GM23338 (cell line): ENCODE data around the gene CCZ1B. TPM values are rescaled to one million over a fixed set of nuclear protein-coding genes. Genes with fewer than 3 reads are reported as not detected.
"Not testable (repeated sequence)": the region's sequence is repeated elsewhere in the genome, so short reads cannot be mapped to it uniquely, and the experiment has no call there.

Experiments used
- ATAC-seq: fragments of 200-7000 bp; cut with Tn5 transposase; 3 replicates; pipeline ENCODE4 v1.9.1; 2020
- DNase-seq: peaks from one replicate; pipeline ENCODE4 v3.0.0-alpha.2; 2015; ENCODE audit warnings: low spot score
- H2AFZ ChIP-seq: fragments of 200-600 bp; sonication (generic); 2 replicates; pipeline ENCODE4 v1.8.0; 2016; ENCODE audit warnings: antibody characterized with exemption, mild to moderate bottlenecking, moderate library complexity
- H3F3A ChIP-seq: fragments of 200-600 bp; sonication (generic); replicated peaks from 2 replicates; pipeline ENCODE4 v1.8.0; 2017; ENCODE audit warnings: antibody characterized with exemption, mixed run types, low read depth
- H3K27ac ChIP-seq: fragments of 200-600 bp; sonication (generic); 2 replicates; pipeline ENCODE4 v1.6.1; 2016; ENCODE audit warnings: low read depth
- H3K27me3 ChIP-seq: fragments of 200-600 bp; sonication (generic); 2 replicates; pipeline ENCODE4 v1.8.0; 2016; ENCODE audit warnings: mild to moderate bottlenecking, mixed run types, moderate library complexity; ENCODE audit not compliant: insufficient read depth
- H3K36me3 ChIP-seq: fragments of 200-600 bp; sonication (generic); 2 replicates; pipeline ENCODE4 v1.8.0; 2016; ENCODE audit warnings: mild to moderate bottlenecking; ENCODE audit not compliant: insufficient read depth
- H3K4me1 ChIP-seq: fragments of 200-600 bp; sonication (generic); 2 replicates; pipeline ENCODE4 v1.8.0; 2016; ENCODE audit warnings: mild to moderate bottlenecking, moderate library complexity; ENCODE audit not compliant: insufficient read depth
- H3K4me2 ChIP-seq: fragments of 200-600 bp; sonication (generic); 2 replicates; pipeline ENCODE4 v1.7.1; 2017; ENCODE audit warnings: mixed run types
- H3K4me3 ChIP-seq: fragments of 200-600 bp; sonication (generic); 2 replicates; pipeline ENCODE4 v1.6.1; 2016; ENCODE audit warnings: mixed run types
- H3K79me2 ChIP-seq: fragments of 200-600 bp; sonication (generic); replicated peaks from 2 replicates; pipeline ENCODE4 v1.8.0; 2017; ENCODE audit warnings: mild to moderate bottlenecking; ENCODE audit not compliant: insufficient read depth
- H3K9me2 ChIP-seq: fragments of 200-600 bp; sonication (generic); 2 replicates; pipeline ENCODE4 v1.8.0; 2017; ENCODE audit not compliant: insufficient read depth
- H4K20me1 ChIP-seq: fragments of 200-600 bp; sonication (generic); replicated peaks from 2 replicates; pipeline ENCODE4 v1.8.0; 2017; ENCODE audit warnings: mild to moderate bottlenecking; ENCODE audit not compliant: insufficient read depth
- H3K27ac Mint-ChIP-seq: 2 replicates; pipeline ENCODE4 v1.8.0; 2020; ENCODE audit warnings: inconsistent platforms, mild to moderate bottlenecking, moderate library complexity, mixed read lengths
- H3K27me3 Mint-ChIP-seq: 3 replicates; pipeline ENCODE4 v1.8.0; 2022; ENCODE audit warnings: low read depth, mild to moderate bottlenecking, moderate library complexity, mixed read lengths, inconsistent platforms; ENCODE audit not compliant: insufficient read depth, poor library complexity
- H3K36me3 Mint-ChIP-seq: 3 replicates; pipeline ENCODE4 v1.8.0; 2021; ENCODE audit warnings: low read depth, mild to moderate bottlenecking, inconsistent platforms, moderate library complexity, mixed read lengths
- H3K4me1 Mint-ChIP-seq: 3 replicates; pipeline ENCODE4 v1.8.0; 2020; ENCODE audit warnings: mild to moderate bottlenecking, inconsistent platforms, mixed read lengths
- H3K4me3 Mint-ChIP-seq: 3 replicates; pipeline ENCODE4 v1.8.0; 2021; ENCODE audit warnings: moderate library complexity, mild to moderate bottlenecking, inconsistent platforms, mixed read lengths
- H3K9me3 Mint-ChIP-seq: 3 replicates; pipeline ENCODE4 v1.8.0; 2020; ENCODE audit warnings: moderate library complexity, mild to moderate bottlenecking, inconsistent platforms, mixed read lengths
- CTCF ChIP-seq, 2 experiments: fragments of 200-600 bp in 1 of 2; sonication (generic) in 1 of 2; conservative IDR thresholded peaks; 2 replicates each; pipeline versions ENCODE4 v1.5.1 to v1.6.1; 2016 to 2017; ENCODE audit warnings: antibody characterized with exemption in 2 of 2, low read depth in 2 of 2, mild to moderate bottlenecking in 2 of 2, moderate library complexity in 1 of 2
- polyA plus RNA-seq: library from polyadenylated mRNA; unstranded; fragments of >200 nt; fragmentation: Nextera tagmentation; extraction: Ambion mirVana; gene quantifications from 2 replicates; pipeline ENCODE4 v1.2.1, GENCODE V29; 2016
- total RNA-seq: library from RNA; depleted of rRNA; stranded (reverse); fragments of >200 nt; shearing (Covaris generic); gene quantifications from 2 replicates; pipeline ENCODE4 v1.2.3, GENCODE V29; 2014

The CCZ1B gene
- total and polyA plus RNA-seq, 2 experiments from 2014 or later = 60.1 to 62.0 TPM

- not testable (repeated sequence) for H3K27ac Mint-ChIP-seq, H3K27me3 Mint-ChIP-seq, H3K9me3 Mint-ChIP-seq, H3K79me2 ChIP-seq, H3K36me3 ChIP-seq, H3F3A ChIP-seq, H3K9me2 ChIP-seq, H4K20me1 ChIP-seq, H2AFZ ChIP-seq, H3K4me3 ChIP-seq, H3K27ac ChIP-seq, H3K4me1 ChIP-seq, ATAC-seq, H3K4me3 Mint-ChIP-seq, H3K27me3 ChIP-seq, H3K36me3 Mint-ChIP-seq, DNase-seq, H3K4me2 ChIP-seq
- H3K4me1 Mint-ChIP-seq = peaks cover 15% of the 10 kb centered on the region
- peak in 1 of 2 experiments; percentile 23; a peak in 2 of 4 replicates for TF ChIP-seq CTCF (conservative IDR thresholded peaks at IDR 0.05; ENCODE audit: low read depth in 2 of 2)
These were observed 17.0 kb upstream of the CCZ1B start for GRCh38 chr7:6843092-6843491.

- H4K20me1 ChIP-seq, H3K9me3 Mint-ChIP-seq, H3K4me1 ChIP-seq, H3K27ac ChIP-seq, H3K36me3 Mint-ChIP-seq, H3K27me3 Mint-ChIP-seq, H3K9me2 ChIP-seq, H3K79me2 ChIP-seq, H2AFZ ChIP-seq, H3K4me2 ChIP-seq, H3F3A ChIP-seq, H3K4me3 ChIP-seq, H3K27me3 ChIP-seq, H3K4me3 Mint-ChIP-seq, H3K27ac Mint-ChIP-seq, ATAC-seq, H3K36me3 ChIP-seq: not testable (repeated sequence)
- H3K4me1 Mint-ChIP-seq = peaks cover 15% of the 10 kb centered on the region
- peak; percentile 4 for DNase-seq
These were observed 16.3 kb upstream of the CCZ1B start for GRCh38 chr7:6842278-6842921.

- H3K9me3 Mint-ChIP-seq, H3K4me3 Mint-ChIP-seq, DNase-seq, H3K27ac Mint-ChIP-seq, H3K79me2 ChIP-seq, H3K36me3 Mint-ChIP-seq, H3K4me1 ChIP-seq, H3K9me2 ChIP-seq, H3K4me1 Mint-ChIP-seq, H2AFZ ChIP-seq, ATAC-seq, H3K27ac ChIP-seq, H3F3A ChIP-seq, H3K27me3 Mint-ChIP-seq, H3K36me3 ChIP-seq, H3K27me3 ChIP-seq, H3K4me3 ChIP-seq, H3K4me2 ChIP-seq, H4K20me1 ChIP-seq: not testable (repeated sequence)
These were observed 11.0 kb upstream of the CCZ1B start for GRCh38 chr7:6837081-6837480.

GRCh38 chr7:6835521-6835920 lies 9.4 kb upstream of the CCZ1B start:
- not testable (repeated sequence) for DNase-seq, H3K27me3 ChIP-seq, H2AFZ ChIP-seq, H3K36me3 ChIP-seq, H3K4me1 Mint-ChIP-seq, H3K4me2 ChIP-seq, H3K4me3 Mint-ChIP-seq, H3K79me2 ChIP-seq, H3F3A ChIP-seq, H4K20me1 ChIP-seq, H3K27me3 Mint-ChIP-seq, H3K36me3 Mint-ChIP-seq, H3K9me2 ChIP-seq, H3K4me3 ChIP-seq, H3K9me3 Mint-ChIP-seq, H3K27ac ChIP-seq, H3K27ac Mint-ChIP-seq, ATAC-seq, H3K4me1 ChIP-seq
